OCI-LY7 (cell line): ENCODE data around the gene DNASE1. TPM values are rescaled to one million over a fixed set of nuclear protein-coding genes. Genes with fewer than 3 reads are reported as not detected.
A peak's percentile ranks its signal among the peaks of the same experiment; 100 is the strongest.

Experiments
- BruUV-seq: library from RNA; stranded (reverse); fragments of 400-500 nt; replicated peaks from 2 replicates; lab custom pipeline; 2021; lab: Mats Ljungman, UMichigan
- CTCF ChIA-PET: fragments of 300-600 bp; sonication (Branson Sonifier 250); formaldehyde crosslinking; loops from one replicate; lab custom pipeline; 2022; ENCODE audit warnings: antibody characterized with exemption; ENCODE audit not compliant: unreplicated experiment; lab: Charles Lee
- POLR2A ChIA-PET: fragments of 300-600 bp; sonication (Branson Sonifier 250); formaldehyde crosslinking; loops from one replicate; lab custom pipeline; 2022; ENCODE audit warnings: antibody characterized with exemption; lab: Charles Lee
- DNase-seq: peaks from one replicate; pipeline ENCODE4 v3.0.0-alpha.2; 2015; ENCODE audit warnings: low spot score
- H2AFZ ChIP-seq: fragments of 200-600 bp; sonication (generic), shearing (Covaris generic); 2 replicates; pipeline ENCODE4 v1.6.1; 2014; ENCODE audit warnings: mild to moderate bottlenecking, antibody characterized with exemption, low read length, moderate library complexity
- H3K27ac ChIP-seq: fragments of 200-600 bp; sonication (generic); 2 replicates; pipeline ENCODE4 v1.5.1; 2014; ENCODE audit warnings: mixed run types, low read depth, mild to moderate bottlenecking, moderate library complexity, low read length, inconsistent platforms; ENCODE audit not compliant: poor library complexity, severe bottlenecking
- H3K36me3 ChIP-seq: fragments of 200-600 bp; sonication (generic); 2 replicates; pipeline ENCODE4 v1.6.1; 2014; ENCODE audit warnings: mild to moderate bottlenecking, antibody characterized with exemption, low read length, moderate library complexity, mixed read lengths; ENCODE audit not compliant: insufficient read depth
- H3K4me1 ChIP-seq: fragments of 200-600 bp; sonication (generic); 2 replicates; pipeline ENCODE4 v1.5.1; 2014; ENCODE audit warnings: mild to moderate bottlenecking, low read length; ENCODE audit not compliant: insufficient read depth, poor library complexity, severe bottlenecking
- H3K4me2 ChIP-seq: fragments of 200-600 bp; sonication (generic); 2 replicates; pipeline ENCODE4 v1.6.1; 2014; ENCODE audit warnings: mild to moderate bottlenecking, low read length
- H3K4me3 ChIP-seq: fragments of 200-600 bp; sonication (generic); 2 replicates; pipeline ENCODE4 v1.5.1; 2014; ENCODE audit warnings: mild to moderate bottlenecking, low read depth, low read length; ENCODE audit not compliant: poor library complexity, severe bottlenecking
- H3K79me2 ChIP-seq: fragments of 200-600 bp; sonication (generic); 2 replicates; pipeline ENCODE4 v1.6.1; 2016; ENCODE audit warnings: low read depth, mild to moderate bottlenecking, low read length, moderate library complexity, mixed read lengths; ENCODE audit not compliant: insufficient read depth
- H3K9me2 ChIP-seq: fragments of 200-600 bp; sonication (generic); 2 replicates; pipeline ENCODE4 v1.6.1; 2016; ENCODE audit warnings: mild to moderate bottlenecking, low read length, mixed read lengths; ENCODE audit not compliant: insufficient read depth
- H3K9me3 ChIP-seq: fragments of 200-600 bp; sonication (generic); 2 replicates; pipeline ENCODE4 v1.6.1; 2014; ENCODE audit warnings: mild to moderate bottlenecking, mixed run types, low read length, mixed read lengths
- H4K20me1 ChIP-seq: fragments of 200-600 bp; sonication (generic); 2 replicates; pipeline ENCODE4 v1.6.1; 2014; ENCODE audit warnings: mild to moderate bottlenecking, antibody characterized with exemption, low read length, moderate library complexity, mixed read lengths; ENCODE audit not compliant: insufficient read depth
- EZH2phosphoT487 ChIP-seq: fragments of 200-600 bp; sonication (generic); IDR thresholded peaks from 2 replicates; pipeline ENCODE4 v1.6.1; 2018; ENCODE audit warnings: low read depth, borderline replicate concordance, mild to moderate bottlenecking, mixed run types, antibody characterized with exemption, low read length, moderate library complexity, mixed read lengths
- intact Hi-C: fragments of 100-400 bp; cut with micrococcal nuclease; formaldehyde crosslinking; loops from one replicate; pipeline ENCODE4 v1.10.0; 2022; ENCODE audit not compliant: unreplicated experiment
- total RNA-seq, 2 experiments: library from RNA; depleted of rRNA in 1 of 2; stranded (reverse); fragments of >200 nt in 1 of 2; shearing (Covaris generic) in 1 of 2; gene quantifications; 2 replicates each; pipeline ENCODE4 v1.2.3, GENCODE V29; 2014 to 2022
- TF ChIP-seq, protein P1 (sequence below): fragments of 200-600 bp; sonication (generic); conservative IDR thresholded peaks from 2 replicates; pipeline ENCODE4 v1.5.1; 2014; ENCODE audit warnings: mild to moderate bottlenecking, antibody characterized with exemption, low read length, moderate library complexity, mixed read lengths

DNASE1 gene
- total RNA-seq, 2 experiments from 2014 or later = 45.5 to 84.8 TPM

DNA sequence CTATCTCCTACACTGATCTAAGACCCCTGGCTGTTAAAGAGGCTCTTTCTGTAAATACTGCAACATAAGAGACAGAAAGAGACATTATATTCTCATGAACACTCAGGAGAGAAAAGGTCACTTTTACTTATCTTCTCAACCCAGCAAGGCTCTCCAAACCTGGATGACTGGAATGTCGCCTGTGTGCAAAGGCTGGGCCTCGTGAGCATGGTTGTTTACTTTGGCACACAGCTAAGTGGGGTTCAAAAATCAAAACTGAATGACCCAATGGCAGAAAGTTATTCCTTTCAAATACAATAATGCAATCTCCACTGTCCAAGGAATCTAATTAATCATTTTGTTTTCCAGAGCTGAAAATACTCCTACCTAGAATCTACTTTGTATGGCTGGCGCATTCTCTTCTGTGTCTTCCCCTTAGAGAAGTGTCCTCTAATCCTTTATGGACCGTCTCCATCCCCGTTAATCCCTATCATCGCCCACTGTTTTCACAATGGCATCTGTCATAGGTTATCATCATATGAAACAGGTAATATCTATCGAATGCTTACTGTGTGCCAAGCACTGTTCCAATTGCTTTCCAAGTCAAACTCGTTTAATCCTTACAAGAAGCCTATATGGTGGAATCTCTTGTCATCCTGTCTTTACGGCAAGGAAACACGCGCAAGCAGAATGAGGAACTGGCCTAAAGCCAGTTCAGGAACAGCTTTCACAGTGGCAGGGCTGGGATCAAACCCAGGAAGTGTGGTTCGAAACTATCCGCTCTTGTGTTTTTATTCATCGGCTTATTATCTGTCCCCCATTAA lies 44.4 kb upstream of the DNASE1 start:
- H3K79me2 ChIP-seq = peaks cover 76% of the 10 kb centered on the region
- peaks cover 60% of the 10 kb centered on the region for H3K4me1 ChIP-seq
- H3K9me3 ChIP-seq = no peaks in the 10 kb centered on the region
- peak; percentile 50 for DNase-seq
- H3K9me2 ChIP-seq = no peaks in the 10 kb centered on the region
- no peaks in the 10 kb centered on the region; the same call in 1 of the 2 replicates for H4K20me1 ChIP-seq
- peak overlapping the region; percentile 70 for H3K27ac ChIP-seq
- ChIA-PET CTCF (no interaction called here), POLR2A (interaction anchor here (0.6 kb wide), 1 partner anchor 16 kb away, joined by 4 read pairs; no protein-coding TSS in a partner anchor)
- intact Hi-C loops = loop anchor here (2.0 kb wide), 2 partner anchors 23 to 83 kb away; no protein-coding TSS in a partner anchor
- no TSS peak for BruUV-seq
- H3K4me2 ChIP-seq = peak overlapping the region; percentile 79
- H3K4me3 ChIP-seq = peak overlapping the region; percentile 88
- TF ChIP-seq, protein P1, sequence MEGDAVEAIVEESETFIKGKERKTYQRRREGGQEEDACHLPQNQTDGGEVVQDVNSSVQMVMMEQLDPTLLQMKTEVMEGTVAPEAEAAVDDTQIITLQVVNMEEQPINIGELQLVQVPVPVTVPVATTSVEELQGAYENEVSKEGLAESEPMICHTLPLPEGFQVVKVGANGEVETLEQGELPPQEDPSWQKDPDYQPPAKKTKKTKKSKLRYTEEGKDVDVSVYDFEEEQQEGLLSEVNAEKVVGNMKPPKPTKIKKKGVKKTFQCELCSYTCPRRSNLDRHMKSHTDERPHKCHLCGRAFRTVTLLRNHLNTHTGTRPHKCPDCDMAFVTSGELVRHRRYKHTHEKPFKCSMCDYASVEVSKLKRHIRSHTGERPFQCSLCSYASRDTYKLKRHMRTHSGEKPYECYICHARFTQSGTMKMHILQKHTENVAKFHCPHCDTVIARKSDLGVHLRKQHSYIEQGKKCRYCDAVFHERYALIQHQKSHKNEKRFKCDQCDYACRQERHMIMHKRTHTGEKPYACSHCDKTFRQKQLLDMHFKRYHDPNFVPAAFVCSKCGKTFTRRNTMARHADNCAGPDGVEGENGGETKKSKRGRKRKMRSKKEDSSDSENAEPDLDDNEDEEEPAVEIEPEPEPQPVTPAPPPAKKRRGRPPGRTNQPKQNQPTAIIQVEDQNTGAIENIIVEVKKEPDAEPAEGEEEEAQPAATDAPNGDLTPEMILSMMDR = no peak
- no peak for TF ChIP-seq EZH2phosphoT487
- peaks cover 46% of the 10 kb centered on the region for H3K36me3 ChIP-seq
- no peak overlapping the region; the same call in 1 of the 2 replicates for H2AFZ ChIP-seq

DNA sequence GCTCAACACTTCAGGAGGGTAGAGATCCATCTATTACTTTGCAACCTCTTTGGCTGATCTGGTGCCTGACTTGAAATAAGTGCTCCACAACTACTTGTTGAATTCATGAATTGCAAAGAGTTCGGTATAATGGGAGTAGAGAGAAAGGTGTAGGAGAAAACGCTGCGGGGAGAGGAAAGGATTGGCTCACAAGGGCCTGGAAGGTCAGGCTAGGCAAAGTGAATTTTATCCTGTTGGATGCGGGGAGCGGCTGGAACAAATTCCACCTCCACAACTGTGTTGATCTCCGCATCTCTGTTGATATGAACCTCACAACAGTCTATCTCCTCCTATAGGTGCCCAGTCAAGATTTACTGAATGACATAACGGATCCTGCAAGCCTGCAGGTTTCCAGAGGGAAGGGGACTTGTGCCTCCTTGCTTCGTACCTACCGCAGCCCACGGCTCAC lies 43.8 kb upstream of the DNASE1 start:
- Histone ChIP-seq H3K4me2 (peak overlapping the region; percentile 79), H3K36me3 (peaks cover 46% of the 10 kb centered on the region), H3K9me3 (no peaks in the 10 kb centered on the region), H3K27ac (peak overlapping the region; percentile 70), H3K9me2 (no peaks in the 10 kb centered on the region), H4K20me1 (no peaks in the 10 kb centered on the region; the same call in 1 of the 2 replicates), H3K79me2 (peaks cover 82% of the 10 kb centered on the region), H3K4me1 (peaks cover 66% of the 10 kb centered on the region), H2AFZ (no peak overlapping the region; the same call in 1 of the 2 replicates), H3K4me3 (peak overlapping the region; percentile 88)
- POLR2A ChIA-PET = interaction anchor here (0.6 kb wide), 1 partner anchor 16 kb away, joined by 4 read pairs; no protein-coding TSS in a partner anchor
- intact Hi-C loops = loop anchor here (1.0 to 2.0 kb wide), 3 partner anchors 24 to 84 kb away; no protein-coding TSS in a partner anchor
- no peak for DNase-seq
- no TSS peak for BruUV-seq
- CTCF ChIA-PET = no interaction called here
- no peak for TF ChIP-seq EZH2phosphoT487
- TF ChIP-seq, protein P1 = no peak
